GM03348 (cell line): Measurements from ENCODE around the gene DCUN1D2.

Experiments used
- DNase-seq: peaks from one replicate; pipeline ENCODE4 v3.0.0; 2012; ENCODE audit warnings: low spot score

DCUN1D2 gene

DNA sequence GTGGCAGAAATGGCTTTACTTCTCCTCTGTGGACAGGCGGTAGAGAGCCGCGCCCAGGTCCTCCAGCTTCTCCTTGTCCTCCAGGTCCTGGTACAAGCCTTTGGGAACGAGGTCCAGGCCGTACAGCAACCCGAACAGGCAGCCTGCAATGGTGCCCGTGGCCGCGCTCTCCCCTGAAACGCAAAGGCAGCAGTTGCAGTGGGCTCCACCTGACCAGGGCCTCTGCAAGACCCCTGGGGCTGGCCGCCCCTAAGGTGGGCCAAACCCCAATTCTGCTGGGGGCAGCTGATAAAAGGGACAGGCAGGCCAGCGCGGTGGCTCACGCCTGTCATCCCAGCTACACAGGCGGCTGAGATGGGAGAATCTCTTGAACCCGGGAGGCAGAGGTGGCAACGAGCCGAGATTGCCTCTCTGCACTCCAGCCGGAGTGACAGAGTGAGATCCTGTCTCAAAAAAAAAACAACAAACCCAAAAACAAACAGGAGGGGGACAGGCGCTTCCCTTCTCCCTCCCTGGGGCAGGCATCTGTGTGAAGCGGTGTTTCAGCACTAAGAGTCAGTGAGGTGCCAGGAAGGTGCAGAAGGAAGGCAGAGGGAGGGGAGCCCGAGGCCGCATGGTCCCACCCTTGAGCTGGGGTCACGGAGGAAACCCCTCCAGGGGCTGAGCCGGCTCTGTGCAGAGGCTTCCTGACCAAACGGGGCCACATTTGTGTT lies 67.5 kb downstream of the DCUN1D2 start:
- DNase-seq, result no peak

DNA sequence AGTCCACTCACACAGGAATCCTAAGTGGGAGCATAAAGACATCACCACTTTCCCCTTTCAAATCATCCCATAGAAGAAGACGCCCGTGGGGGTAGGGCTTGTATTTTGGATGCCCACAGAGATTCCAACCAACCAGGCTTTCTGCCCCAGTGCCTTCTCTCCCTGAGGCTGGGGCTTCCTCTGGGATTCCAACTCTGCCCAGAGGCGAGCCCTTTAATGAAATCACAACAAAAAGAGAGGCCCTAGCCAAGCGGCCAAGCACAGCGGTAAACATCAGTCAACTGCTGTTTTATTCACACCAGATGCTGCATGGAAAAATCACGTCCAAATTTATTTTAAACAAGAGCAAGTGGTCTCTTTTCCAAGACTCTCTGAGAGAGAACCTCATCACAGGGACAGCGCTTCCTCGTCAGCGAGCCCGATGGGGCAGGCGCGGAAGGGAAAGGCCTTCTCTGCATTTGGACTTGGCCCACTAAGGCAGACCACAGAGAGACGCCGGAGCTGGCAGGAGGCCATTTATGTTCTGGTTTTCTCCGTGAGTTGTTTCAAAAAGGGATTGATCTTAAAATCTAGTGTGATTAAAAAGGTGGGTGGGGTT lies 68.7 kb downstream of the DCUN1D2 start:
- peak; percentile 74 for DNase-seq

DNA sequence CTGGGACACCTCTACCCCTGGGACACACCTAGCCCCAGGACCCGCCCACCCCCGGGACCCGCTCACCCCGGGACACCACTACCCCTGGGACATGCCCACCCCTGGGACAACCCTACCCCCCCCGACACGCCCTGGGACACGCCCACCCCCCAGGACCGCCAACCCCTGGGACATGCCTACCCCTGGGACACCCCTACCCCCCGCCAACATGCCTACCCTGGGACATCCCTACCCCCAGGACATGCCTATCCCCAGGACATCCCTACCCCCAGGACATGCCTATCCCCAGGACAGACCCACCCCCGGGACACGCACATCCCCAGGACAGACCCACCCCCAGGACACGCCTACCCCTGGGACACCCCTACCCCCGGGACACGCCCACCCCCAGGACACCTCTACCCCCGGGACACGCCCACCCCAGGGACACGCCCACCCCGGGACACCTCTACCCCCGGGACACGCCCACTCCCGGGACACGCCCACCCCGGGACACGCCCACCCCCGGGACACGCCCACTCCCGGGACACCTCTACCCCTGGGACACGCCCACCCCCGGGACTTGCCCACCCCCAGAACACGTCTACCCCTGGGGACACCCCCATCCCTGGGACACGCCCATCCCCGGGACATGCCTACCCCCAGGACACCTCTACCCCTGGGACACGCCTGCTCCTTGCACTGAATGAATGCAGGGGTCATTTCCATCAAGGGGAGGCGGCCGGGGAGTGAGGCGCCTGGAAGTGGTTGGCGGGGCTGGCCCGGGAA lies 69.5 kb downstream of the DCUN1D2 start:
- peak; percentile 55 for DNase-seq

DNA sequence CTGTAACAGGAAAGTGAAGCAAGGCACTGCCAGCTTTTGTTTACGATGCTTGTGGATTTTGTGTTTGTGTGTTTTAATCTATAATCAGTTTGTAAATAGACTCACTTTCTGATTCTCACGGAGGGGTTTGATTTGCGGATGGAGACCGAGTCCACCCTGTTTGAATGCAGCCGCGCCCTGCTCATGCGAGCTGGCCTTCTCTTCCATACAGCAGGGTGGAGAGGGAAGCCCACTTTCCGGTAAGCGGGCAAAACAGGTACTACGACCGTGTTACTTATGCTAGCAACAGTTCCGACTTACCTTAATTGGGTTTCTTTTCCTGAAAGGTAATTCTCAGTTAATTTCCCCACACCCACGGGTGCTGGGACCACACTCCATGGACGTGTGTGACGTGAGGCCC lies 70.3 kb downstream of the DCUN1D2 start:
- DNase-seq, result no peak

DNA sequence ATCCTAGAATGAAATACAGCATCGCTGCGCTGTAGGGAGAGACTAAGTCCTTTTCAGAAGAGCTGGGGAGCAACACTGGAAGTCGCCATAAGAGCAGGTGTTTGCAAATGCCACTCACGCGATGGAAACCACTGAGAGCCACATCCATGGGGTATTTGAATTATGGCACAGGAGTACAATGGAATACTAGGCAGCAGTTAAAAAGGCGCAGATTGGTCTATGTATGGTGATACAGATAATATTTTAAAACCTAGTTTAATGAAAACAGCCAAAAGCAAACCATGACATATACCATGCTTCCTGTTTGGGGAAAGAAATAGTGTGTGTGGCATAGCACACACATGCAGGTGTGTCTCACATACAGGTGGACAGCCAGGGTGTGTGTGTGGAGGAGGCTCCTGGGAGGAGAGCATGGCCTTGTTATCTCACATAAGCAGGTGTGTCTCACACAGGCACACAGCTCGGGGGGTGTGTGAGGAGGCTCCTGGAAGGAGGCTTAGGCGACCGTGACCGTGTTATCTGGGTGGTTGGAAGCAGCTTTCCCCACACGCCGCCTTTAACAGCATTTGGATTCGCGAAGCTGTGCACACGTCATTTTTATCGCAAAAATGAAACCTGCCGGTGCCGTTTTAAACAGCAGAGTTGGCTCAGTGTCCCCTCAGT lies 70.8 kb downstream of the DCUN1D2 start:
- DNase-seq, result no peak

DNA sequence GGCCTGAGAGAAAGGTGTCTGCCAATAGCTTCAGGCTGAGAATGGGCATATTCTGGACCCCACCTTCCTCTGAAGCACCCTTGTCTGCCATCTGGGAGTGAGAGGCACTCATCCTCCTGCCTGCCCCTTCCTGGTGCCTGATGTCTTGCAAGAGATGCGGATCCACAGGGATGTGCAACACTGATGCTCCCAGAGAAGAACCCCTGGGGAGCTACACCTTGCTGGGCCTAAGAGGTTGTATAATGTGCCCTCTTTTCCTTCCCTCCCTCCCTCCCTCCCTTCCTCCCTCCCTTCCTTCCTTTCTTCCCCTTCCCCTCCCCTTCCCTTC lies 71.8 kb downstream of the DCUN1D2 start:
- DNase-seq, result no peak

DNA sequence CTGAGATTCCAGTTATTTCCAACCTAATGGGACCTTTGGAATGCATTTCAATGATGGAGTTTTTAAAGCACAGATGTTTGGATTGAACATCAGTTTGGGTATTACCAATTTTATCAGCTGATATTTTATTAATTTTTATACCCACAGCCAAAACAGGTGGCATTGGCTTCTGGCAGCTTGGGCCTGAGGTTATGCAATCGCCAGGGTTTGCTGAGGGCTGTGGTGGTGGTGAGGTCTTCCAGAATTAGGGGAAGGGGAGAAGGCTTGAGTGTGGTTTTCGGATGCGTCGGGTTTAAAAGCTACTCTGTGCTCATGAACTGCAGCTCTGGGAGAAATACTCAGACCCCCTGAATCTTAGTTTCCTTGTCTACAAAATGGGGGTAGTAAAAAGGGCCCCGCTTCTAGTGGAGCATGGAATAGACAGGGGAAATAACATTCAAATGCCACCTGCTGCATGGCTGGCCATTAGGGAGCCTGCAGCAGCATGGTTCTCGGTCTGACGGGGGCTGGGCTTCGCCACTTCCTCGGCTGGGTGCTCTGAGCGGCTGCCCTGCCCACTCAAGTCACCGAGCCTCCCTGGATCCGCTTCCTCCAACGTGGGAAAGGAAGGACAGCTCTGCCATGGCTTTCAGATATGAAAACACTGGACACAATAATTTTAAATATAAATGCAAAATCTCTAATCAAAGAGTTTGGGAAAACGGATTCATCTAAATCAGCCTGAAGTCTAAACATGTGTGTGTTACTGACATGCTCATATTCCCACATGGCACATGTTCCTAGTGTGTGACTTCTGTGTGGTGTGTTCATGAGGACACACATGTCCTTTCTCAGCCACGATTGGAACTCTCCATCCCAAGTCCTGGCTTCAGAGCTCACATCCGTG lies 72.4 kb downstream of the DCUN1D2 start:
- no peak for DNase-seq

DNA sequence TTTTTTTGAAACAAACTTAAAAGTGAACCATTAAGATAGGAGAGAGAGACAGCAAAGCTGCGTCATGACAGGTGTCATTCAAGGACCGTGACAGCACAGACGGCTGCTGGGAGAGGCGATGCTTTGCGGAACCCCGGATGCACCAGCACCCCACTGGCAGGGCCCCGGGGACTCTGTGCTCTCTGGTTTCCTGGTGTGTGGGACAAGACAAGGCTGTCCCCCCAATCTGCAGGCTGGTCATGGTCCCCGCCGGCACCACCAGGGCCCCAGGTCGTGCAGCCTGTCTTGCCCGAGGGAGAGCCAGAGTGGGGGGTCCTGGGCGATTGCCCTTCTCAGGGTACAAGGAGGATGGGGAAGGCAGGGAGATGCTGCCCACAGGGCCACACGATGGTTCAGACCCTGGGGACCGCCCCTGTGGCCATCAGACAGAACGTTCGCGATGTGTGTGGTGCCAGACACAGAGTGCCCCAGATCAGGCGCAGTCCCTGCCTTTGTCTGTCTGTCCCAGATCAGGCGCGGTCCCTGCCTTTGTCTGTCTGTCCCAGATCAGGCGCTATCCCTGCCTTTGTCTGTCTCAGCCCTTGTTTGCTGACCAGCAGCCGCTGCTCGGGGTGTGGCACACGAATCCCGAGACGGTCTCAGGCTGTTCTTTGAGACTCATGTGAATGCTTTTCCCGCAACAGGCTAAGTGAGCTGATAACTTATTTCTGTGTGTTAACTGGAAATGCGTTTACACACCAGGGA lies 73.3 kb downstream of the DCUN1D2 start:
- DNase-seq, result no peak

DNA sequence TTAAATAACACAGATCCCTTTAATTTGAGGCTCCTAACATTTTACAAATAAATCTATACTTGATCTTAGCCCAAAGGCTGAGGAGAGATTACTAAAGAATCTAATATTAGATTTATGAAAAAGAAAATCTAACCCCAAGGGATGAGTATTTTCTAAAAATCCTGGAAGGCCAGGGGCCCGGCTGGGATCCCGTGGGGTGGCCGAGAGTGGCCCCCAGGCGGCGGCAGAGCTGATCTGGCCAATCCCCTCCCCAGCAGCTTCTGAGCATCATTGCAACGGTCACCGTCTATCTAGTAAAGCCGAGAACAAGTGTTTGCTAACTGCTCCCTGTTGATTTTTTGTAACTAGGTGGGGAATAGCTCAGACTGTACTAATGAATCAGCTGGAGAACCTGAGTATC lies 74.7 kb downstream of the DCUN1D2 start:
- DNase-seq, result no peak

DNA sequence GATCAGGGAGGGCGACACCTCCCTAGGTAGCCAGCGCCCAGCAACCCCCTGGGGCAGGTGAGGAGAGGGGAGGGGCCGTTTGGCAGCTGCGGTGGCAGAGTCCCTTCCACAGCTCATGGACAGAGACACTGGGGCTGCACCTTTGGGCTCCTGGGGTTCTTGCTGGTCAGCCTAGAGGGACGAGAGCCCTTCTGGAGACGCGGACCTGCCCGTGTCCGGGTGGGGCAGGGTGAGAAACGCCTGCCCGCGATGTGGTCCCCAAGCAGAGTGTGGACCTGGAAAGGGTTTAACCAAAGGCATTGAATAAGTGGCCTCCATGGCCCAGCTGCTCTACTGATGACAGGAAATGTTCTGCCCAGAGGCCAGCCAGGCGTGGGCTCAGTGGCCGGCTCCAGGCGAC lies 75.5 kb downstream of the DCUN1D2 start:
- no peak for DNase-seq

DNA sequence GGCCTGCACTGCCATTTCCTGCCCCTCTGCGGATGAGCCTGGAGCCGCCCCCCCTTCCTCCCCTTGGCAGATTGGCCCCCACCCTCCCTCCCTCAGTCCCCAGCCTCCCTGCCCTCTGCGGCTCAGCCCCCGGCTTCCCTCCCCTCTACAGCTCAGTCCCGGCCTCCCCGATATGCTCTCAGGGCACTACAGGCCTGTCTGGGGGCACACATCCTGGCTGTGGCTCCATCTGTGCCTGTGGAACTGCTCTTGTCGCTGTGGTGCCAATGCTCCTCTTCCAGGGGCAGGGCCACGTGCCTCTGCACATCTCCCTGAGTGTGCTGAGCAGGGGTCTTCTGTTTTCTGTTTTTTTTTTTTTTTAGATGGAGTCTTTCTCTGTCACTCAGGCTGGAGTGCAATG lies 76.2 kb downstream of the DCUN1D2 start:
- DNase-seq, result no peak

DNA sequence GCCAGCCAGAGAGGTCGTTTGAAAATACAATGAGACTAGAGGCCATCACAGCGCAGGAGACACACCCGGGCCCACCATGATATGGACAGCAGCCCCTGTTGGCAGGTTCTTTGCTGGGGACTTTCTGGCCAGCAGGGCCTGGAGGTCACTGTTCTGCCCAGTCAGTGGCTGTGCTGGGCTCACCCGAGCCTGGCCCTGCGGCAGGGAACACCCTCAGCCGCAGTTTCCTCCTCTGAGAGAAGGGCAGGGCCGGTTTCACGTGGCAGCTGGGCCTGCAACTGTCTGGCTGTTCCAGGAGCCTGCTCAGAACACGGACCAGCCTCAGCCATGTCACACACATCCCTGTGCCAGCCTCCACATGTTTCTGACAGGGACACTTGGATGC lies 76.6 kb downstream of the DCUN1D2 start:
- DNase-seq, result peak; percentile 60

DNA sequence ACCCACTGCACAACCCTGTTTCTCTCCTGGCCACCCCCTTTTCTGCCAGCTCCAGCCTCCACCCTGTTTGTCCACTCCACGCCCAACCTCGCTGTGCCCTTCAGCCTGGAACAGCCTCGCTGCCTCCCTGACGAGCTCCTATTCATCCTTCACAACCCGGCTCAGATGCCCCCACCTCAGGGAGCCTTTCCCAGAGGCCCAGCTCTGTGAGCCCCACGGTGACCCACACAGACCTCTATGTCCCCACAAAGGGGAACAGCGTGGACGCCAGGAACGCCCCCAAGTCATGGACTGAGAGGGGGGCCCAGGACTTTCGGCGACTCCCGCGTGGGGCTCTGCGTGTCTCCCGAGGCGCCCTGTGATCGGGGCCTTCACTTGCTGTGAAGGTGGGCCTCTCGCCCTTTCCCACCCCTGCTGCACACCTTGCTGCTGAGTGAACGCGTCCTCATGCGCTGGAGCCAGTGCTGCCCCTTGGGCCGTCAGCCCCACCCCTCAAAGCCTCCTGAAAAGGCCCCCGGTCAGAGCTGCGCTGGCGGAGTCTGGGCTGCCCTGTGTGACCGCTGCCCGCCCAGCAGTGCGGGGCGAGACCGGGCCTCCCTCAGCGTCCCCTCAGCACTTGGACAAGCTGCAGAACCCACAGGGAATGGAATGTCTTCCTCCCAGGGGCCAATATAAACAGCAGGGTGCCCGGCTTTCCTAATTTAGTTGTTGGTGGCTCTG lies 77.2 kb downstream of the DCUN1D2 start:
- DNase-seq, result no peak

DNA sequence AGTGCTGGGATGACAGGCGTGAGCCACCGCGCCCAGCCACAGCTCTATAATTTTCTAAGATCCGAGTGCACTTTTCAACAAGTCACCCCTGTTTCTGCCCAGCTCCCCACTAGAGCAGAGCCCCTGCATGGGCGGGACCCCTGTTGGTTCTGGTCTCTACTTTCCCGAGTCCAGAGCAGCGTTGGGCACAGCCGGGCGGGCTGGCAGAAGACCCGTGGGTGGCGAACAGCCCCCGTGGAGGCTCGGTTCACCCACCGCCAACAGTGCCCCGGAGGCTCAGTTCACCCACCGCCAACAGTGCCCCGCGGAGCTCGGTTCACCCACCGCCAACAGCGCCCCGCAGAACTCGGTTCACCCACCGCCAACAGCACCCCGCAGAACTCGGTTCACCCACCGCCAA lies 78.1 kb downstream of the DCUN1D2 start:
- DNase-seq, result no peak

DNA sequence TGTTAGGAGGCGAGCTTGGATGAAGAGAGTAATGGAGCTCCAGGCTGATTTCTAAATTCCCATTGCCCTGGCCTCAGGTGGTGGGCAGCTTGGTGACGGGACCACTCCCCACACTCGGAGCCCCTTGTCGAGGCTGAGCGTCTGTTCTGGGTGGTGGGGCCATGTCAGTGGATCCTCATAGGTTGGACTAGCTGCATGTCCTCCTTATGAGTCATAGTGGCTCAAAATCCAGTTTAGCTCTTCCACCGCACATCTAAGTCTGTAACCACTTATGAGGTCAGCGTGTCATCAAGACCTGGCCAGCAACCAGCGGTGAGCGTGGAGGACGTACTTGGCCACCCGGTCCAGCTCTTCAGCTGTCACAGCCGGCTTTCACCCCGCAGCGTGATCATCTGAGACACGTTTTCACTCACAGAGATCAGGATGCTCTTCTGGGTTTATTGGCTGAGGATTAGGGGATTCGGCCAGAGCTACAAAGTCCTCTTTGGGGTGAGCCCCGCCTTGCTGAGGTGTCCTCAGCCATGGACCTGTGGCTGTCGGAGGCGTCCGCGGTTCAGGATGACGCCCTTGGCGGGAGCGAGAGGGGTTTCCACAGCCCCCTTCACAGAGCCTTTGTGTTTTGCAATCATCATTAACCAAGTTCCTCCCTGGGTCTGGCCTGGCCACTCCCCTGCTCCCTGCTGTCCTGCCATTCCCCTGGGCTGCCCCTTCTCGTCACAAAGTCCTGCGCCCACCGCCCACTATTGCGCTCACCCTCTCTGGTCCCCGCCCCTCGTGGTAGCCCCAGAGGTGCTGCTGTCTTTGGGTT lies 79.1 kb downstream of the DCUN1D2 start:
- peak; percentile 89 for DNase-seq

DNA sequence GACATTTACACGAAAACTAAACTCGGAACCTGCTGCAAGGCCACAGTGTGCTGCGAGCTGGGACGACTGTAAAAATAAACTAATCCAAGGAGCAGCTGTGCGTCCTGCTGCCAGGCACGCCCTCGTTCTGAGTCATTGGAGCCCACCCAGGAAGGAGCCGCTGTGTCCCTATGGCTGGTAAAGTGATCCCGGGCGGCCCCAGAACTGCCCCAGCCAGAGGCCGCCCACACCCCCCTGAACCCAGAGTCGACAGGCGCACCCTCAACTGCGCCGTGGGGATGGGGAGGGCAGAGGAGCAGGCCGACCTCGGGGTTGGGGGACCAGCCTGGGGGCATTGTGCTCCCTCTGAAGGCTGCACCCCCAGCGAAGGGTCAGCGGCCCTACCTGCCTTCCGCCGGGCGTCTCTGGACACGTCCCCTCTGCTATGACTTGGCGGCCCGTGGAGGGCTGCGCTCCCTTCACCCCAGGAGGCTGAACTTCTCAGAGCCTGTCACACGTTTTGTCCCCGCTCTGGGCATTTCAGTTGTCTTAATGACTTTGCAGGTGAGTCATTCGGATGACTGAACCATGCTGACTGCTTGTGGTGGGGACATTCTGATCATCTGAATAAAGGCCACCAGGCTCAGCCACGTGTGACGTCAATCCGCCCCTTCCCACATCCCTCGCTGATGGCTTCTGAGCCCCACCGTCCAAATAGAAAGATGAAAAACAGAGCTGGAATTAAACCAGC lies 79.9 kb downstream of the DCUN1D2 start:
- DNase-seq, result peak; percentile 83

DNA sequence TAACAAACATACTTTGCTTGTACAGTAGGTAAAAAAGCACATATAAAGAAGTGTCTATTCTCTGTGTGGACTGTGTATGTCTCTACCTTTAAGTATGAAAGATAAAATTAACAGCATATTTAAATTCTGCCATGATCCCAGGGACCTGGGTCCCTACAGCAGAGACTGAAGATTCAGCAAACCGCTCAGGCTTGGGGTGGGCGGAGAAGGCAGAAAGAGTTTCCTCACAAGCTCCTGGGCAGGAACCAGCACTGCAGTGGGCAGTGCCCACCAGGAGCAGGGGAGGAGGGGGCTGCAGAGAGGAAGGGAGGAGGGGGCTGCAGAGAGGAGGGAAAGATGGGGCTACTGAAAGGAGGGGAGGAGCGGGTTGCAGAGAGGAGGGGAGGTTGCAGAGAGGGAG lies 81.9 kb downstream of the DCUN1D2 start:
- DNase-seq, result no peak

DNA sequence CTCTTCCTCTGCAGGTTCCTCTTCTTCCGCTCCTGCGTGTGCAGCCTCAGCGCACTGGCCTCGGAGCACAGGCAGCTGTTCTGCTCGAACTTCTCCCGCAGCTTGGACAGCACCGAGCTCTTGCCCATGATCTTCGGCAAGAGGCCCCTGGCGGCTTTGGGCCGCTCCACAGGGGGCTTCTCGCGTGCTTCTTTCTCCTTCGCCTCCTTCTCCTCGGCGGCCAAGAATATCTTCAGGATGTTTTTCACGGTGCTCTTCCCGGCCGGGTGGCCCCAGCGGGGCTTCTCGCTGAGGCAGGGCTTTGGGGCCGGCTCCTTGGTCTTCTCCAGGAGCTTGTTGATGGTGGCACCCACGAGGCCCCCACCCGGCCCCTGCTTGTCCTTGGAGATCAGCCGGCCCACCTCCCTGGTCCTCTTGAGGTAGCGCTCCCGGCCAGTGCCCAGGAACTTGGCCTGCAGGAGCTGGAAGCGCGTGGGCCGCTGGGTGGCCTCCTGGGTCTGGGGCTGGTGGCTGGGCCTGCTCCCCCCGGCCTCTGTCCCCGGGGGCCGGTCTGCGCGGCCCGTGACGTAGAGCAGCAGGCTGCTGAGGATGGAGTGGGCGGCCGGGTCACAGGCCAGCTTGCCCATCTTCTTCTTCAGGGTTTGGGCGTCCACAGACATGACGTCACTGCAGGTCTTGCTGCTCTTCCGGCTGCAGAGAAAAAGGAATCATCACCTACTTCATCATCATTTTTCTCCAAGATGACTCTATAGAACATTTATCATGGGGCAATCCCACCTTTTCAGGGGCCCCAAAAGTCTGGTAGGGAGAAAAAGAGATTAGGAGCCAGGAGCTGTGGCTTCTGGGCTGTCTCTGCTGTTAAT lies 82.7 kb downstream of the DCUN1D2 start:
- no peak for DNase-seq
